Activated CD4-positive, CD25-positive, alpha-beta regulatory T cell (primary cell): ENCODE results near the gene ZNF343.
"Not testable (repeated sequence)": the region's sequence is repeated elsewhere in the genome, so short reads cannot be mapped to it uniquely, and the experiment has no call there.

ENCODE experiments used
- DNase-seq, 4 experiments: peaks; one replicate each; lab custom pipeline; 2025; lab: John Stamatoyannopoulos, UW

Gene ZNF343

GRCh38 chr20:2508631-2509467 lies at the start of gene ZNF343:
TSS of gene ZNF343 (minus strand) at chr20:2508915. CDS start at chr20:2493895, 15,020 bp downstream.
- DNase-seq: peak; percentile 38 to 67 (median 54)

GRCh38 chr20:2557873-2558580 lies 49.3 kb upstream of the ZNF343 start:
- no peak for DNase-seq

GRCh38 chr20:2545594-2545993 lies 36.9 kb upstream of the ZNF343 start:
- DNase-seq: no peak

- no peak for DNase-seq
These were observed 35.5 kb upstream of the ZNF343 start for GRCh38 chr20:2544211-2544610.

- no peak for DNase-seq
These were observed 33.6 kb upstream of the ZNF343 start for GRCh38 chr20:2542361-2542760.

- DNase-seq: no peak
These were observed 33.2 kb upstream of the ZNF343 start for GRCh38 chr20:2541940-2542339.

GRCh38 chr20:2538931-2539720 lies 30.4 kb upstream of the ZNF343 start:
- no peak for DNase-seq

GRCh38 chr20:2538356-2538755 lies 29.6 kb upstream of the ZNF343 start:
- DNase-seq: no peak

GRCh38 chr20:2537101-2537500 lies 28.4 kb upstream of the ZNF343 start:
- no peak for DNase-seq

GRCh38 chr20:2536560-2536986 lies 27.9 kb upstream of the ZNF343 start, which contains the start of gene TMC2:
TSS of gene TMC2 (plus strand) at chr20:2536573. CDS start at chr20:2536622, 49 bp downstream.
- DNase-seq: no peak

- DNase-seq: no peak
These were observed 27.2 kb upstream of the ZNF343 start for GRCh38 chr20:2535711-2536559.

GRCh38 chr20:2533118-2533517 lies 24.4 kb upstream of the ZNF343 start:
- no peak for DNase-seq

GRCh38 chr20:2528671-2529271 lies 20.1 kb upstream of the ZNF343 start:
- no peak for DNase-seq

GRCh38 chr20:2527762-2528161 lies 19.0 kb upstream of the ZNF343 start:
- DNase-seq: no peak

- DNase-seq: not testable (repeated sequence)
These were observed 17.5 kb upstream of the ZNF343 start for GRCh38 chr20:2526218-2526583.

- DNase-seq: peak in 1 of 4 experiments; percentile 10
These were observed 16.2 kb upstream of the ZNF343 start for GRCh38 chr20:2524709-2525506.

- DNase-seq: peak; percentile 80 to 93 (median 84)
These were observed 15.4 kb upstream of the ZNF343 start for GRCh38 chr20:2523919-2524708.

GRCh38 chr20:2522826-2523429 lies 14.2 kb upstream of the ZNF343 start:
- DNase-seq: not testable (repeated sequence)
